Fibroblast of lung (primary cell): Measurements from ENCODE around the gene NMNAT3.

Experiments
- CTCF ChIP-seq, 2 donors: IDR thresholded peaks in 1 of 2; conservative IDR thresholded peaks in 1 of 2; 1 replicate in 1 of 2; 2 replicates in 1 of 2; pipeline ENCODE4 v1.5.1; 2011 to 2012; ENCODE audit warnings: low read length in 2 of 2, control low read depth in 1 of 2, inconsistent platforms in 1 of 2, low read depth in 1 of 2, mild to moderate bottlenecking in 1 of 2
- EZH2 ChIP-seq: IDR thresholded peaks from 2 replicates; pipeline ENCODE4 v1.5.1; 2012; ENCODE audit warnings: low read length, control low read depth, mild to moderate bottlenecking; ENCODE audit errors: missing control alignments

- TF ChIP-seq CTCF (conservative IDR thresholded peaks at IDR 0.05 in 1 of 2, IDR thresholded peaks at IDR 0.05 in 1 of 2; ENCODE audit: low read depth in 1 of 2, low read length in 2 of 2) (no peak), EZH2 (no peak)
These were observed 158.6 kb downstream of the NMNAT3 start for GRCh38 chr3:139518926-139519842.
